ENCODE results near the gene RALGAPA1. TPM values are rescaled to one million over a fixed set of nuclear protein-coding genes. Genes with fewer than 3 reads are reported as not detected.

Gene RALGAPA1
- total and polyA plus RNA-seq, 2 of the 13 experiments (the other 11 are each of a cell fraction or from before 2014, with no cell fraction given): 65.0 to 89.2 TPM

DNA sequence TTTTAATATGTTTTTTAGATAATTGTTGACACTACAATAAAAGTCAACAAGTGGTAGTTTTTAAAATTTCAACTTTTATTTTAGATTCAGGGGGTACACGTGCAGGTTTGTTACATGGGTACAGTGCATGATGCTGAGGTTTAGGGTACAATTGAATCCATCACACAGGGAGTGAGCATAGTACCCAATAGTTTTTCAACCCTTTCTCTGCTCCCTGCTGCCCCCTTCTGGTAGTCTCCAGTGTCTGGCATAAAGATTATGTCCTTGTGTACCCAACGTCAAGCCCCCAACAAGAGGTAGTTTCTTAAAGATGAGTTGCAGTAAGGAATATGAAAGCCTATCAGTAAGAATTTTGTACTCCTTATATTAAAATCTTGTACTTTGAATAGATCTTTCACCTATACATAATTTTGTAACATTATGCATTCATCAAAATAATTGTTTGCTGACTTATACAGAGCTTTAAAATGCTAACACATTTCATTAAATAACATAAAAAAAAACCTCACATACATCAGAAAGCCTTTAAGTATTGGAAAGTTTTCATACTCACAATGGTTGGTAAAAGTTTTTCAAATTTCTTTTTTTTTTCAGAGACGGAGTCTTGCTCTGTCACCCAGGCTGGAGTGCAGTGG is 5.4 kb upstream of the RALGAPA1 start (continued):
- TF ChIP-seq REL (CRISPR knock-in tag; conservative IDR thresholded peaks at IDR 0.05): no peak
- no peak for TF ChIP-seq DNMT1 (CRISPR knock-in tag; IDR thresholded peaks at IDR 0.05)
- TF ChIP-seq ATM (IDR thresholded peaks at IDR 0.05; ENCODE audit: borderline replicate concordance): no peak
- TF ChIP-seq FOXP1 (IDR thresholded peaks at IDR 0.05): no peak
- no peak for TF ChIP-seq FOXP1 (CRISPR knock-in tag; IDR thresholded peaks at IDR 0.05)
- TF ChIP-seq, protein P1, sequence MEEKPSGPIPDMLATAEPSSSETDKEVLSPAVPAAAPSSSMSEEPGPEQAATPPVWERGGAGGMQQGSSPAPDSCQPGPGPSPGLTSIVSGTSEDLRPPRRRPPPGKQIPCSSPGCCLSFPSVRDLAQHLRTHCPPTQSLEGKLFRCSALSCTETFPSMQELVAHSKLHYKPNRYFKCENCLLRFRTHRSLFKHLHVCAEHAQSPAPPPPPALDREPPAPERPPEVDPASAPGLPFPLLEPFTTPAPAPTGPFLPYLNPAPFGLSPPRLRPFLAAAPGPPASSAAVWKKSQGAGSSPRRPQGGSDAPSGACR (CRISPR knock-in tag; IDR thresholded peaks at IDR 0.05): no peak
- TF ChIP-seq ZEB1 (IDR thresholded peaks at IDR 0.05; ENCODE audit: insufficient replicate concordance, low read depth): no peak
- TF ChIP-seq MIER2 (CRISPR knock-in tag; IDR thresholded peaks at IDR 0.05): 0 out of 2 replicates have a peak, but pooled peaks have one; percentile 29
- peak; percentile 65; the same call in 1 of the 2 replicates for TF ChIP-seq IRF2 (CRISPR knock-in tag; IDR thresholded peaks at IDR 0.05)
- TF ChIP-seq ZNF766 (CRISPR knock-in tag; IDR thresholded peaks at IDR 0.05; ENCODE audit: borderline replicate concordance): no peak
- TF ChIP-seq ZNF709 (CRISPR knock-in tag; IDR thresholded peaks at IDR 0.05): no peak
- no peak for TF ChIP-seq HOXD1 (CRISPR knock-in tag; IDR thresholded peaks at IDR 0.05)
- TF ChIP-seq ZNF256 (CRISPR knock-in tag; conservative IDR thresholded peaks at IDR 0.05): no peak
- TF ChIP-seq, protein P2, sequence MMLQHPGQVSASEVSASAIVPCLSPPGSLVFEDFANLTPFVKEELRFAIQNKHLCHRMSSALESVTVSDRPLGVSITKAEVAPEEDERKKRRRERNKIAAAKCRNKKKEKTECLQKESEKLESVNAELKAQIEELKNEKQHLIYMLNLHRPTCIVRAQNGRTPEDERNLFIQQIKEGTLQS (CRISPR knock-in tag; IDR thresholded peaks at IDR 0.05): no peak
- peak; percentile 37; the same call in 1 of the 2 replicates for TF ChIP-seq SMAD3 (CRISPR knock-in tag; IDR thresholded peaks at IDR 0.05)
- TF ChIP-seq ZNF781 (CRISPR knock-in tag; IDR thresholded peaks at IDR 0.05; ENCODE audit: borderline replicate concordance, not compliant biosample characterization): no peak
- TF ChIP-seq, protein P3, sequence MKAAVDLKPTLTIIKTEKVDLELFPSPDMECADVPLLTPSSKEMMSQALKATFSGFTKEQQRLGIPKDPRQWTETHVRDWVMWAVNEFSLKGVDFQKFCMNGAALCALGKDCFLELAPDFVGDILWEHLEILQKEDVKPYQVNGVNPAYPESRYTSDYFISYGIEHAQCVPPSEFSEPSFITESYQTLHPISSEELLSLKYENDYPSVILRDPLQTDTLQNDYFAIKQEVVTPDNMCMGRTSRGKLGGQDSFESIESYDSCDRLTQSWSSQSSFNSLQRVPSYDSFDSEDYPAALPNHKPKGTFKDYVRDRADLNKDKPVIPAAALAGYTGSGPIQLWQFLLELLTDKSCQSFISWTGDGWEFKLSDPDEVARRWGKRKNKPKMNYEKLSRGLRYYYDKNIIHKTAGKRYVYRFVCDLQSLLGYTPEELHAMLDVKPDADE (CRISPR knock-in tag; IDR thresholded peaks at IDR 0.05): no peak
- TF ChIP-seq, protein P4, sequence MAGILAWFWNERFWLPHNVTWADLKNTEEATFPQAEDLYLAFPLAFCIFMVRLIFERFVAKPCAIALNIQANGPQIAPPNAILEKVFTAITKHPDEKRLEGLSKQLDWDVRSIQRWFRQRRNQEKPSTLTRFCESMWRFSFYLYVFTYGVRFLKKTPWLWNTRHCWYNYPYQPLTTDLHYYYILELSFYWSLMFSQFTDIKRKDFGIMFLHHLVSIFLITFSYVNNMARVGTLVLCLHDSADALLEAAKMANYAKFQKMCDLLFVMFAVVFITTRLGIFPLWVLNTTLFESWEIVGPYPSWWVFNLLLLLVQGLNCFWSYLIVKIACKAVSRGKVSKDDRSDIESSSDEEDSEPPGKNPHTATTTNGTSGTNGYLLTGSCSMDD (CRISPR knock-in tag; IDR thresholded peaks at IDR 0.05): no peak
- TF ChIP-seq SP140L (CRISPR knock-in tag; IDR thresholded peaks at IDR 0.05; ENCODE audit: borderline replicate concordance): 0 out of 2 replicates have a peak, but pooled peaks have one; percentile 48
- TF ChIP-seq STAG1 (CRISPR knock-in tag; IDR thresholded peaks at IDR 0.05): peak; percentile 79
- TF ChIP-seq ZNF619 (CRISPR knock-in tag; IDR thresholded peaks at IDR 0.05): no peak
- TF ChIP-seq ATRX (CRISPR knock-in tag; IDR thresholded peaks at IDR 0.05; ENCODE audit: borderline replicate concordance): no peak
- TF ChIP-seq MYC (CRISPR knock-in tag; IDR thresholded peaks at IDR 0.05; ENCODE audit: borderline replicate concordance): no peak
- TF ChIP-seq HDAC2 (CRISPR knock-in tag; IDR thresholded peaks at IDR 0.05): no peak
- TF ChIP-seq, protein P5, sequence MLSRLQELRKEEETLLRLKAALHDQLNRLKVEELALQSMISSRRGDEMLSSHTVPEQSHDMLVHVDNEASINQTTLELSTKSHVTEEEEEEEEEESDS (CRISPR knock-in tag; IDR thresholded peaks at IDR 0.05; ENCODE audit: borderline replicate concordance): no peak
- TF ChIP-seq ZNF879 (CRISPR knock-in tag; IDR thresholded peaks at IDR 0.05): no peak
- 0 out of 2 replicates have a peak, but pooled peaks have one; percentile 55 for TF ChIP-seq ZSCAN25 (CRISPR knock-in tag; IDR thresholded peaks at IDR 0.05)
- 0 out of 2 replicates have a peak, but pooled peaks have one; percentile 28 for TF ChIP-seq ZNF331 (CRISPR knock-in tag; IDR thresholded peaks at IDR 0.05)
- TF ChIP-seq, protein P6, sequence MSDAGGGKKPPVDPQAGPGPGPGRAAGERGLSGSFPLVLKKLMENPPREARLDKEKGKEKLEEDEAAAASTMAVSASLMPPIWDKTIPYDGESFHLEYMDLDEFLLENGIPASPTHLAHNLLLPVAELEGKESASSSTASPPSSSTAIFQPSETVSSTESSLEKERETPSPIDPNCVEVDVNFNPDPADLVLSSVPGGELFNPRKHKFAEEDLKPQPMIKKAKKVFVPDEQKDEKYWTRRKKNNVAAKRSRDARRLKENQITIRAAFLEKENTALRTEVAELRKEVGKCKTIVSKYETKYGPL (CRISPR knock-in tag; IDR thresholded peaks at IDR 0.05): no peak
- no peak for TF ChIP-seq ZNF883 (CRISPR knock-in tag; IDR thresholded peaks at IDR 0.05; ENCODE audit: not compliant biosample characterization)
